Activated T-cell treated with anti-CD3 and anti-CD28 coated beads for 24 hours (primary cell): ENCODE data around the gene ZFHX3.

Source experiments
- DNase-seq: peaks from one replicate; pipeline ENCODE4 v3.0.0-alpha.2; 2020; ENCODE audit warnings: low read depth

Gene ZFHX3

DNA sequence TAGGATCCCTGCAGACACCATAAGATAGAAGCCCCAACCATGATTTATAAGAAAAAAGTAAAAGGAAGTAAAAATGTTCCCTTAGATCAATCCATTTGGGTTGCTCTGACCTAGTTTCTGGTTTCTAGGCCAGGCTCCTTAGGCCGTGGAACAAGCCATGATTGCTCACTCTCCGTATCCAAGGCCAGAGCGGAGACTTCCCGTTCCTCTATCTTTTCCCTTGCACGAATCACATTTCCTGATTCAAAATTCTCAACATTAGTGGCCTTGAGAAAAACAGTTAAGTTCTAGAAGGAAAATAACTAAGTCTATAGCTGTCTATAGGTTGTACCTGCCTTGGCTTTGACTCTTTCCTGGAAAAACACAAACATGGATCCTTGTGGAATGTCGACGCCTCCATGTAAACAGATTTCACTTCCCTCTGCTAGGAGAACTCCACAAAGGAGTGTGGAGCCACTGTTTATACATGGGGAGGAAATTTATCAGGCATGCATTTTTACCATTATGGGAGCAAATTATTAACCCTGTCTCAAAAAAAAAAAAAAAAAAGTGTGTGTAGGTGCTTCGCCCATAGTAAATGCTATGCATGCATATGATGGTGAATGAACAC is 149.6 kb downstream of the ZFHX3 start:
- no peak for DNase-seq

DNA sequence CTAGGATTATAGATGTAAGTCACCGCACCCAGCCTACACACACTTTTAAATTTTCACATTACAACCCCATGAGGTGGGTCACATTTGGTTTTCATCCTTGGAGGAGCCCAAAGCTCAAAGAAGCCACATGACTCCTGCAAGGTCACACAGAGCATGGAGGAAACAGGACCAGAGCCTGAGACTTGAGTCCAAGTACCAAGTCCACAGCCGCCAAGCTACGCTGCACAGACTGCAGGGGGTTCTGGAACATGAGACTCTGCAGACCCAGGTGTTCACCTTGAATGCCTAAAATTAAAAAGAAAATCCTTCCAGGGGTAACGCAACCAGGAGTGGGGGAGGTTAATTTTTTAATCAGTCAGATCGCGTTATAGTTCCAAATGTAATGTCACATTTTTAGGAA is 150.2 kb downstream of the ZFHX3 start:
- no peak for DNase-seq

DNA sequence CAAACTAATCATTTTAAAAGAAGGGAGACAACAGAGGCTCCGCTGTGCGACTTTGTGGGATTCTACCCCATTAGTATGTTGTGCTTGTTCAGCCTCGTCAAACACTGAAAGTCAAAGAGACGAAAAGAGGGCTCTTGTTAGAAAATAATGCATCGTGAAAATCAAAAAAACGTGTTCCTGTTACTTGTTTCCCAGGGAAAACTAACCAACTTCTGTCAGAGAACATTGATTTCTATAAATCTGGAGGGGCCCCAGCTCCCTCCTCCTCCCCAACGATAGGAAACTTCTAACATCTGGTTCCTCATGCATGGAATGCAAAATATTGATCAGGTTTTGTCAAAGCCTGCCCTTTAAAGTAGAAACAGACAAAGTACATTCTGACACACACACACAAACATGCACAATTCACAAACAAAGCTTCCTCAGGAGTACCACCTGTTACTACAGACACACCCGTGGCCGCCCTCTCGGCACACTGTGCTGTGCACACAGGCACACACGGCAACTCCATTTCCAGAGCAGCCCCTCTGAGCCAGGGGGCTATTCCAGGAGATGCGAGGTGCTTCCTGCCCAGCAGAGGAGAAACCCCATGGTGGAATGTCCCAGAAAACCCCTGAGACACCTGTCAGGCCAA is 151.3 kb downstream of the ZFHX3 start:
- DNase-seq = no peak

DNA sequence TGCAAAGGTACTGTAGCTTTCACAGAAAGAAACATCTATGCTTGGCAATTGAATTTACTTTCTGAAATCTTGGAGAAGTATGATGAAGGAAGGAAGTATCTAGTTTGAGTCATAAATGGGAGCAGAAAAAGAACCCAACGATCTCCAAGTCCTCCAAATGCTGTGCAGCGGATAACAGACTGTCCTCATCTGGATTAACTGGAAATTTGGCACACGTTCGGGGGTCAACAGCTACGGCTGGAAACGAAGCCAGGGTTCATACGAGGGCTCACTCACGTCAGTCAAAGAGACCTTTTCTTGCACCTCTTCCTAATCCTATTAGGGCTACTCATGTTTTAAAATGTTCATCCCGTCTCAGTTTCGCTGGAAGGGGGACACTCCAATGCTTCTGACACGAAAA is 152.0 kb downstream of the ZFHX3 start:
- no peak for DNase-seq

DNA sequence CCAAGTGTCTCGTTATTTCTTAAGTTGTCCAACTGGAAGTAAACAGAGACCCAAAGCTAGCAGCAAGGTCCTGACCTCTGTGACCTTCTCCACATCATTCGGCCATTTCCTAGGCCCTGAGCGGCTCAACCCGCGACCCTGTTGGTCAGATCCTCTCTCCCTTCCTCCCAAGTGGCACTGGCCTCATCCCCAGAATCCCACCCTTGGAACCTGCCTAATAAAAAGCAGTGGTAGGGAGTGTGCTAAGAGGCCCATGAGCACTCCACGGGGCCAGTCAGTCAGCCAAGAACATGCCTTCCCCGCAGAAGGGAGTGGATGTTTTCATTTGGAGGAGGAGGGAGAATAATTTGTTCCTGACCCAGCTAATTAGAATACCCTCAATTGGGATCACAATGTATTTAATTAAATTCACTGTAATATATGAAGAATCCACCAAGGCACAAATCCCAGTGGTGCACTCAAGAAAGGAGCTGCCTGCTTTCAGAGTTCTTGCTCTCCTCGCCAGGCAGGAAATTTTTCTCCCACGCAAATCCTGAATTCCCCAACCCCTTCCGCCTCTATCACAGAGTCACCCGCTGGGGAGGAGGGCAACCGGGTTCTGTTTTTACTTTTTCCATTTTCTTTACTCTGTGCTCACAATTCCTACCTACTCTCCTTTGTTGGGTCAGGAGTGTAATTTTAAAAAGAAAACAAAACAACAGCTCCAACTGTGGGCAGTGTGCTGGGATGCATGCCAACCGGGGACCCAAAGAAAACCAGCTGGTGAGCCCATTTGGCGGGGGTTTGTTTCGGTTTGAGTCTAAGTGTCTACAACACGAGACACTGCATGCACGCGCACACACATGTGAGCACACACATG is 153.4 kb downstream of the ZFHX3 start:
- no peak for DNase-seq

DNA sequence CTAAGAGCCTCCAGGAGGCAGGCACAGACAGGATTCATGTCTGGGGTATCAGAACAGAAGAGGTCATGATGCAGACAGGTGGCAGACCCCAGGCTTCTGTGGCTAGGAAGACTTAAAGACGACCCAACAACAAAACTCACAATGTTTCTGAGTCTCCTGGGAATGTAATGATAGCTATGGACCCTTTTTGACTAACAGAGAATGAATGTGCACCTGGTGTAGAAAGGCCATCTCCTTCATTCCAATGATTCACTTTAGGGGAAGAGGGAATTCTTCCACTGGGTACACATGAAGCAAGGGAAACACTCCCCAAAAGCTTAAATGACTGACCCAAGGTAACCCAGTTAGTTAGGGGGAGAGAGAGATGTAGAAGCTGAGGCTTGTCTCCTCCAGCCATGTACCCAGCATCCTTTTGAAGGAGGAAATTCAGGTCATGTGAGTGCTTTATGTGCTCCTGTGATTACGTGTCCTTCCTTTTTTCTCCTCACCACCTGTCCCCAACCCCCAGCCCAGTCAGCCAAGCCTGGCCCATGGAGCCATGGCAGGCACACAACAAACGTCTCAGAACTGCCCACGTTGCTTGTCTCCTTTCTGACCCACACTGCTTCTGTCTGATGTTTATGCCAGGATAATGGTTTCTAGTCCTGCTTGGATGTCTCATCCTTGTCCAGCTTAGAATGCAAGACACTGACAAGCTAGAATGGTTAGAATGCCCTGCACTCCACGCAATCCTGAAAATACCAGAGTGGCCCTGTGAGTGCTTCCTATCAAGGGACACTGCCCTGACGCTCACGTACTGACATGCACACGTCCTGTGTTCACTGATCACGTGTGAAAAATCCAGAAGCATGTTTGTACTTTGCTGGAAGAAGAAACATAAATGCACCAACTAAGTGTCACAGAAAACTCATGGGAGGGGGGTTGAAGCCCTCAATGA is 156.4 kb downstream of the ZFHX3 start:
- no peak for DNase-seq

DNA sequence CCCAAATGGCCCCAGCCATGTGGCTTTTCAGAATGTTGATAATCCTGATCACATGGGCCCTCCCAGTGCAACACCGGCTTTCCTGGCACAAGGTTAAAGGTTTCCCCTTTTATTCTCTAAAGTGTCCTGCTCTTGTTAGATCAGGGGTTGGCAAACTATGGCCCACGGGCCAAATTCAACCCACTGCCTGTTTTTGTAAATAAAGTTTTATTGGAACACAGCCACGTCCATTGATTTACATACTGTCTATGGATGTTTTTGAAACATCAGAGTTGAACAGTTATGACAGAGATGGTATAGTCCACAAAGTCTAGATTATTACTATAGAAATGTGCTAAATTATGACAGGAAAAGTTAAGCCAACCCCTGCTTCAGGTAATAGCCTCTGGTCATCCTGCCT is 157.3 kb downstream of the ZFHX3 start:
- no peak for DNase-seq

DNA sequence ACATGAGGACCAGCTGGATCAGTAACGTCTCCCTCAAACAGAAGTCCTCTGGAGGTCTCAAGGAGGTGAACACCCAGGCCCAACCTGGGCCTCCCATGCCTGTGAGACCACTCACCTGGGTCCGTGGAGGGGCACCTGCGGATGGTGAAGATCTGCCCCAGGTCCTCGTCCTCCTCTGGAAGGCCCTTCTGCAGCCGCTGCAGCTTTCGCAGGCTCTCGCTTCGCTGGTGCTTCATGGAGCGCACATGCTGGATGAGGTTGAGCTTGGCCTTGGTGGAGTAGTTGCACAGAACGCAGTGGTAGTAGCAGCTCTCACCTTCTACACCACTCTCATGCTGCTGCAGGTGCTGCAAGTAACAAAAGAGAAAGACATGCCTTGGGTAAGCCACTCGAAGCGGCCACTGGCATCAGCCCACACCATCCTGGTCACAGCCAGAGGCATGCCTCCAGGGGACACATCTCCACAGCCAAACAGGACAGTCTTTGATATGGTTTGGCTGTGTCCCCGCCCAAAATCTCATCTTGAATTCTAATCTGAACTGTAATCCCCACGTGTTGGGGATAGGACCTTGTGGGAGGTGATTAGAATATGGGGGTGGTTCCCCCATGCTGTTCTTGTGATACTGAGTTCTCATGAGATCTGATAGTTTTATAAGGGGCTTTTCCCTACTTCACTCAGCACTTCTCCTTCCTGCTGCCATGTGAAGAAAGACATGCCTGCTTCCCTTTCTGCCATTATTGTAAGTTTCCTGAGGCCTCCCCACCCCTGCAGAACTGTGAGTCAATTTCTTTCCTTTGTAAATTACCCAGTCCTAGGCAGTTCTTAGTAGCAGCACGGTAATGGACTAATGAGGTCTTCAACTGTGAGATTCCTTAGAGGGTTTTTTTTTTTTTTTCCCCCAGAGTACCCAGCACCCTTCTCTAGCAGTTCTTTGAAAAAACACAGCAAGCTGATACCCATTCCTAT is 158.0 kb downstream of the ZFHX3 start:
- DNase-seq = no peak

DNA sequence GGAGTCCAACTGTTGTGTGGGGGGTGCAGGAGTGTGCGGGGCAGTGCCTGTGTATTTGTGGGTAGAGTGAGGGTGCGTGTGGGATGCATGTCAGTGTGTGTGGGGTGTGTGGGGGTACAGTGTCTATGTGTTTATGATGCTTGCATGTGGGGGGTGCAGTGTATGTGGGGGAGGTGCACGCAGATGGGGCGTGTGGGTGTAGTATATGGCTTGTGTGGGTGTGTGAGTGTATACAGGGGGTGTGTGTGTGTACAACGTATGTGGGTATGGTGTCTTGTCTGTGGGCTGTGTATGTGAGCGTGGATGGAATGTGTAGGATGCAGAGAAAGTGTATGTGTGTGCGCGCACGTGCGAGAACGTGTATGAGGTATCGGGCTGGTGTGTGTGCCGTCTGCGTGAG is 160.4 kb downstream of the ZFHX3 start:
- no peak for DNase-seq

DNA sequence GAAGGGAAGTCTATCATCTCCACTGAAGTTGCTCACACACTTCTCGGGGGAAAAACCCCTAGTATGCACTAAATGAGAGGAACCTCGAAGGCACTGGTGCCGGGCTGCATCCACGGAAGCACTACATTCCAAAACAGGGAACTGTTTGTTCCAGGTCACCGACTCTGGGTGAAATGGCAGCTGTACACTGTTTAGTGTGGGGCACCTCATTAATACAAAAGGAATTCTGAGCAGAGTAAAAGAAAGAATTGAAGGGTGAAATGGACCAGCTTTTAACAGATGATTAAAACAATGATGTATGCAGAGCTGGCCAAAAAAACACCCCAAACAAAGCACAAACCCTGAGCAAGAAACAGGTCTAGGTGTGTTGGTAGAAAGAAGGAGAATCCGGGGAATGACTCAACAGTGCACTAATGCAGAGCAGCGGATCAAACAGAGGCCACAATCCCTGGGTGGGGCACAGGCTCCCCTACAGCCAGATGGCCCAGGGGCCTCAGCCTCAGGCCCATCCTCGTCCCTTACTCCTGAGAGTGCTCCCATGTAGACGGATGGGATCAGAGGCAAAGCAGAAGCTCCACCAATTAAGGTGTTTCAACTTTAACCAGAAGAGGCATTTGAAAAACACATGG is 161.5 kb downstream of the ZFHX3 start:
- DNase-seq = no peak

DNA sequence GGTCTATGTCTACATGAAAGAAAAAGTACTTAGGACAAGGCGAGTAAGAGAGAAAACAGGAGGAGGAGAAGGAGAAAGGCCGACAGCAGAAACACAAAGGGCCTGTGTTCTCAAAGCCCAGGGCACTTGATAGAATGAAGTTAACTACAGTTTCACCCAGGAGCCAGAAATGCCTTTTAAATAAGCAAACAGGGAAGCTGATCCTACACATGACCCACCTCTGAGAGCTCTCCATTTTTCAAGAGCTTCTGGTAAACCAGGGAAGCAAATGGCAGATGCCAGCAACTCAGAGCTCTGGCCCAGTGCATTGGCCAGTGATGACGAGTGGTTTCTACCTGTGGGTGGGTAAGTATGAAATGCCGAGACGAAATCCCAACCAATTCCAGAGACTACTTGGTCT is 163.4 kb downstream of the ZFHX3 start:
- no peak for DNase-seq

DNA sequence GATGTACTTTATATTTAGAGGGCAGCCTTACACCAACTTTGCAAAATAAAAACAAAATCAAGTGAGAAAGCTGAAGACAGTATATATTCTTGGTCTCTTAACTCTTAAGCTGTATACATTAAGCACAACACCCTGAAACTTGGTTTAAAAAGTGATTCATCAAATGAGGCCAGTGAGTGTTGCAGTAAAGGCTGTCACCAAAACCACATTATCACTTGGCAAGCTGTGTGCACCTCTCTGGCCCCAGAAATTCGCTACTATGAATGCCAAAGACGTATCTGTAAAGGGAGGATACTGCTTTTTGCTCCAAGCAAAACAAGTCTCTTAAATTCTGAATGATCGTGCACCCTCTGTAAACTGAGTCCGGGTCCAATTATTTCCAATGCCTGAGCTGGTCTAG is 163.9 kb downstream of the ZFHX3 start:
- no peak for DNase-seq

DNA sequence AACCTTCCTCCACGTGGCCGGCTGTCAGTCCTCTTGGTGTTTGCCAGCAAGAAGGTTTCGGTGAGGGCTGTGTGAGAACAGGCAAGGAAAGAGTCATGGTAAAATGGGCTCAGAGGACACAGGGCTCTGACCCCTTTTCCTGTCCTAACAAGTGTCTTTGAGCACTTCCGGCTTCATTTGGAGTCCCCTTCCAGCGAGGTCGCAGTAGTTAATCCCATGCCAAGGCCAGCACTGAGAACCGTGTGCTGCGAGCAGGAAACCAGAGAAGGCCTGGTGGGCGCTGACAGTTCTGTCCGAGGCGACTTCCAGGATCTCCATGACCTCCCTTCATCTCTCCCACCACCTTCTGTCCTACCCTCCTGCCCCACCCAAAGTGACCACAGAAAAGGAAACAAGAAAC is 168.1 kb downstream of the ZFHX3 start:
- no peak for DNase-seq

DNA sequence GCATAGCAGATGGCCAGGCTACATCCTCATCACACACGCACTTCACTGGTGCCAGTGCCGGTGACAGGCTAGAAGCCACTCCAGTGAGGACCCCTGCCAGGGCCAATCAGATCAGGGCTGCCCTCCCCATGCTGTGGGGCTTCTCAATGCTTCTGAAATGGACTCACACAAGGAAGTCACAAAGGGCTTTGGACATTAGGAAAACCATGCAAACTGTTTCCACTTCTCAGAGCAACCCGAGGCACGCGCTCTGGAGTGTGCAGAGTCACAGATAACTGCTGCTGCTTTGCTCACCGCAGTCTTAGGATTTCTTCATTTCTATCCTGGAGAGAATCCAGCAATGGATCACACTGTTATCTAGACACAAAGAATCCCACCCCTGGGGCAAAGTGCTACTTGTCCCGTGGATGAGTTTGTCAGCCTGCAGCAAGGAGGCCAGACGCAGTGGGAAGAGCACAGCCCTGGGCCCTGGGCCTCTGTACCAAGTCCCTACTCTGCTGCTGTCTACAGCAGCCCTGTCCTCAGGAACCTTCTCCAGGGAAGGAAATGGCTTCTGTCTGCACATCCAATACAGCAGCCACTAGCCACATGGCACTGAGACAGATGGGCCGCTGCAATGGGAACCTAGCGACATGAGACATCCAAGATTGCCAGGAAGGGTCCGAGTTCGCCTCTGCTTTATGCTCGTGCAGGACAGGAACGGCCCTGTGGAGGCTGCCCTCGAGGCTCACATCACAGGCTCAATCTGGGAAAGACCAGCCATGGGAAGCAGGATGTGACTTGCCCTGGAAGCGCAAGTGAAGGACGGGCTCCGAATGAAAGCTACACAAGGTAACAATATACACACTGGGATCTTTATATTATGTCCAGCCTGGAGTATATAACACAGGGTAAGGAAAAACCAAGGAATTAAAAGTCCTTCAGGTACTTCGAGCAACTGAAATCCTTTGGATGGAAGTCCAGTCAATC is 169.3 kb downstream of the ZFHX3 start:
- DNase-seq = no peak

DNA sequence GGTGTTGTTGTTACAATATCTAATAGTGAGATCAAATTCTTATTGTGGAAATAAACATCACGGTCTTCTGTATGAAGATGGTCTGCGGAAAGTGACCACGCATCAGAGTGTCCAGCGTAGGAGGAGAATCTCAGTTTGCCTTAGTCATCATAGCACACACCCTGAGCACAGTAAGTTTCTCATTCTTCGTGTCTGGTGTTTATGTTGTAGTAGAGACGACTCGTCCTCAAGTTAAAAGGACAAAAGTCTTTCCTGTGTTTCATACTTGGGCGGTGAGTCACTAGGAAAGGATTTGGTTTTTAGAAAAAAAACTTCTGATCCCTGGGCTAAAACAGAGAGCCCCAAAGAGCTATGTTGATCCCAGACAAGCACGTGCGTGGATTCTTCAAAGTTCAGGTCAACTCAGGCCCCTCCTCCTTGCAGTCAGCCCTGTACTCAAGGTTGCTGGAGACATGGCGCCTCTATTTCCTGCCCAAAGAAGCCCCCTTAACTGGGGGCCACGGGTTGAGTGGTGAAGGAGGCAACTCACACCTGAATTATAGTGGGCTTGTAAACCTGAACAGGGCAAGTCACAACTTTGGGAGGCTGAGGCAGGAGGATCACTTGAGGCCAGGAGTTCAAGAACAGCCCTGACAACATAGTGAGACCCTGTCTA is 170.4 kb downstream of the ZFHX3 start:
- DNase-seq = no peak

DNA sequence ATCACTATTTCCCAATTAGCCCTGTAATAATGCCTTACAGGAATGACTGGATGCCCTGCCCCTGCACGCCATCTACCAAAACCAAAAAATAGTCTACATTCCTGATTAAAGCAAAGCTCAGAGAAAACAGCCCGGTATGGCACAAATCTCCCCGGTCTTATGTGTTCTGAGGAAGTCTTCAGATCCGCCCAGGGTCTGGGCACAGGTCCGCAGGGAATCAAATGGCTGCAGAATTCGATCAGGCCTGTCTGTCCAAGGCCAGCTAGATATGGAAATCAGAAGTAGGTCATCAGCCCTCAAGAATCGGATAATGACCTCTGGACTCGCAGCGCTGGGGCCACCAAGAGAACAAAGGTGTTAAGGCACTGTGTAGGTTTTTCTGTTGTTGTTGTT is 171.0 kb downstream of the ZFHX3 start:
- DNase-seq = no peak

DNA sequence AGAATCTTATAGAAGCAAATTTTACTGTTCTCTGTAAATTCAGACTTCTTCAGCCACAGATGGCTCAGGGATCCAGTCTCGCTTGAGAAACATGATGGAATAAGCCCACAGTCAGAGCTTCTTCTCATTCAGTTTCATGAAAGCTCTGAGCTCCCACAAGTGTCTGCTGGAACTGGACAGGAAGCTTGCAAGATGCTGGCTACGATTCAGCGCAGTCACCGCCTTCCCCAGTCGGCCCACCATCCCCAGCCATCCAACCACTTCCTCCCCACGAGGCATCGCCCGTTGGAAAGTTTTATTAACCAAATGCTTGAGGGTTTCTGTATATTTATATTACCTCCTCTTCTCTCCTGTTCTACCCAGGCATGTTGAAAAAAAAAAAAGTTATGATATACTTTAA is 171.7 kb downstream of the ZFHX3 start:
- DNase-seq = no peak

DNA sequence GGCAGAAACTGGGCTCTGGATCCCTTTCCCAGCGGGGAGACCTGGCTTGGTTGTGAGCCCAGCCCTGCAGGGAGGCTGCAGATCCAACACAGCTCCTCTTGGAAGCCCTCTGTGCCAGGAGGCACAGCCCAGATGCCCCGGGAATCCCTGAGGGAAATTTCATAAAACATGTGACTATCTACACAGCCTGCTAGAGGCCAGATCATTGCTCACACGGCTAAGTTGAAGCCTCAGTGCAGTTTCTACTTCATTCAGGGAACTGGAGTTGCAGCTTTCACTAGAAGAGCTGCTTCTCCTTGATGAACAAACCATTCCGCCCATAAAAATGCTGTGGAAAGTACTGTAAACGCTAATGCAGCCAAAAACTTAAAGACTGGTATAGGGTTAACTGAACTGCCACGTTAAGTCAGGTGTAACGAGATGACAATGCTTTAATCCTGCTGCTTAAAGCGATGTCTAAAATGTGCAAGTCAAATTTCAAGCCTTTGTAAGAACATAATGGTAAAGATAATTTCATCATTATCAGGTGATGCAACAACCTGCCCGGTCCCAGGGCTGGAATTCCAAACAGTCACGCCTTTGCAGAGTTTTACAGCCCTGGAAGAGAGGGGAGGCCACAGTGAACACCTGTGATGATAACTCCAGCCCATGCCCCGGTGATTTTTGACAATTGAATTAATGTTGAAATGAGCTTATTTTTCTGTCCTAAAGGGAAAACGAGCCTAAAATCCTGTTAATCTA is 172.5 kb downstream of the ZFHX3 start:
- DNase-seq = no peak
